ENCODE measurements around the gene CCND2.

Gene CCND2

DNA sequence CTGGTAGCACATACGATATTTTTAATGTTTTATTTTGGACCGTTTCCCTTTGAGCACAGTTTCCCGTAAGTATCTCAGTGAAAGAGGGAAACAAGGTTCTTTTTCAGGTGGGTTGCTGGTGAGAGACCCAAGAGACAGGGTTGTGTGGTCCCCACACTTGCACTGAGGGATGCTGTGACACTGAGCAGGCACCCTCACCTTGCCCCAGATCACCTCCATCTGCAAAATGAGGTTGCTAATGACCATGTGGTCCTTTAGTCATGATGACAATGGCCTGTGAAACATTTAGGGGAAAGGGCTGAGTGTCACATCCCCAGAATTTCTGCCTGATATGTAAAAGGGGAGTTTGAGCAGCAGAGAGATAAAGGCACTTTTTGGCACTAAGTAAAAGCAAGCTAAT lies 4.3 kb downstream of the CCND2 start:
- no peak for DNase-seq

DNA sequence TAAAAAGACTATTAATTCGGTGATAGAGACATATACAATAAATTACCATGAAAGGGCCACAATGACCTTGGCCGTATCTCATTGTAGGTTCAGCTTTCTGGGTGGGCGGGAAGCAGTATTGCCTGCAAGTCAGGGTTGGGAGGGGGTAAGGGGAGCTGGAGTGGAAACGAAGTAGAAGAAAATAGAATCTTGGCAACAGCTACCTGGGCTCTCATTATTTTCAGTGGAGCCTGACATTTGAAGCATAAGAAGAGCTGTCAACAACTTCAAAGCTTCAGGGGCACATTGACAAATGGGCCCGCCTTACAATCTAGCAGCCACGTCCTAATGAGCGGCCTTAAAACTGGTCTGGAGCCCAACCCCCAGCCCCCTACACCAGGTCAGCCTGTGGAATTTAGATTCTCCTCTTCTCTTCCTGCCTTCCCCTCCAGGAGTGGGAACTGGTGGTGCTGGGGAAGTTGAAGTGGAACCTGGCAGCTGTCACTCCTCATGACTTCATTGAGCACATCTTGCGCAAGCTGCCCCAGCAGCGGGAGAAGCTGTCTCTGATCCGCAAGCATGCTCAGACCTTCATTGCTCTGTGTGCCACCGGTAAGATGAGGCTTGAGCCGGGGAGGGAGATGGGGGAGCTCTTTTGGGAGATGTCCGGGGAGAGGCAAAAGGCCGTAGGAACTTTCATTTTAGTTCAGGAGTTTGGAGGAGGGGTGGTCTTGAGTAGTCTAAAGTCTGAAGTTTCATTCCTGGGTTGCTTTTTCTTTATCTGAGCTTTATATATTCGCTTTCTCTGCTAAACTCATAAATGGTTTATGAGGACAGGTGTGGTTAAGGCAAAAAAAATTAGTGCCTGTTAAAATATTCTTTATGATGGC lies 5.0 kb downstream of the CCND2 start:
- no peak for DNase-seq

DNA sequence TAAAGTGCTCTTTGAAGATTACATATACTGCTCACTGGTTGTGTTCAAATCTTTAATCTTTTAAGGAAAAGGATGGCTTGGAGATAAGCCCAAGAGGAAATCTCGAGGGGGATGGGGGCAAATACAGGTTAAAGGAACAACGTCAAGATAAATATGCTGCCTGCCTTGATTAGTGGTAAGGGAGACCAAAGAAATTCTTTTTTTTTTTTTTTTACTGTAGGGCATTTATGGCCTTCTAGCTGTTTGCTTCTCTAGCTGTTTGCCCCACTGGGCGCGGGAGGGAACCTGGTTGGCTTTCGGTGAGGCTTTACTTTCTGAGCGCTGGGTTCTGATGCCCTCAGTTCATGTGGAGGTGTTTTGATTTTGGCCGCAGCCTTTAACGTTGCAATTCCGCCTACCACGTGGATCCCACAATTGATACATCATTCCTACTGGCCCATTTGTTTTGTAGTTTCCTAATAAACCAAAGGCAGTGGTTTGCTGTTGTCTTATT lies 5.7 kb downstream of the CCND2 start:
- no peak for DNase-seq

DNA sequence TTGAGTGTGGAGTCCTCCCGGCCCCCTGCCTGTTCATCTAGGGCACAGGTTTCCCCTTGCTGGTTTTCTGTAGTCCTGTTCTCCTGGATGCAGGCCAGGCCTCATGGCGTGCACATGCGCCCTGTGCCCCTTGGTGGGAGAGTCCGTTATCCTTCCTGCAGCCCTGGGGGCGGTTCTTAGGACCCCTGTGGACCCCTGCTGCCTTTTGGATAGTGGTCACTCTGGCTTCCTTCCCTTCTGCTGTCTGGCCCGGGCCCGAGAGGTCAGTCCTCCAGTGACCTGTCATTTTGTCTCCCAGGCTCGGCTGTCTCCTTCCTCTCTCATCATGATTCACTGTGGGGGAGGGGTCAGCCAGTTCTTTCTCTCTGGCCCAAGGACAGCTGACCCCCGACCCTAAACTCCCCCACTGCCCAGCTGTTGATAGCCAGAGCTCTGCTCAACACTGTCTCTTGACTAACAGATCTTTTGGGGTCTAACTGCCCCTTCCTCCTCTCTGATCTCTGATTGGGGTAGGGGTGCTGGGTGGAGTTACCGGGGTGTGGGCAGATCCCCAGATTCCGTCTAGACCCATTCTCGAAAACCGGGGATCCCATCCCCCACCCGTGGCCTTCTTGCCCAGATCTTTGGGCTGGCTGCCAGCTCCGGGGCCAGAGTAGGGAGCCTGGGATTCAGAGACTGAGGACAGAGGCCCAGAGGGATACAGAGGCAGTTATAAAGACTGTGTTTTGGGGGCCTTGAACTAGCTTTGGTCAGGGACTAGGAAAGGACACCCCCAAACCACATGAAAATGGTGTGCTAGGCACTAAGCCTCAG lies 7.0 kb downstream of the CCND2 start:
- DNase-seq = no peak

DNA sequence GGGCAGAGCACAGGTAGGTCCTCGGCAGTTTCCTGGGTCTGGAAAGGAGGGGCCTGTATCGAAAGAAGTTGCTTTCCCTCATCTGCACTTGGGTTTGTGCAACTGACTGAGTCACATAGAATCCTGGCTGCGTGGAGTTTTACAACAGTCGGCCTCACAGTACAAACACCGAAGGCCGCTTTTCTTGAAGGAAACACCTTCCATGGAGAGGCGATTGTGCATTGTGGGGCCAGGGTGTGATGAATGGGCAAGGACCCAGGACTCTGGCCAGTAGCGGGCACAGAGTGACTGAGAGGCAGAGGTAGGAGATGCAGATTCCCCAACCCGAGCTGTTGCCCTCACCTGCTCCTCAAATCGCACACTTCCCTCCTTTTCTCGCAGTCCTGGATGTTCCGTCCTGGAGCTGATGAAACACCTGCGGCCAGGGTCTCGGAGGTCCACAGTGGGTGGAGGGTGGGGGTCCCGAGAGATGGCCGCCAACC lies 7.7 kb downstream of the CCND2 start:
- DNase-seq = no peak

DNA sequence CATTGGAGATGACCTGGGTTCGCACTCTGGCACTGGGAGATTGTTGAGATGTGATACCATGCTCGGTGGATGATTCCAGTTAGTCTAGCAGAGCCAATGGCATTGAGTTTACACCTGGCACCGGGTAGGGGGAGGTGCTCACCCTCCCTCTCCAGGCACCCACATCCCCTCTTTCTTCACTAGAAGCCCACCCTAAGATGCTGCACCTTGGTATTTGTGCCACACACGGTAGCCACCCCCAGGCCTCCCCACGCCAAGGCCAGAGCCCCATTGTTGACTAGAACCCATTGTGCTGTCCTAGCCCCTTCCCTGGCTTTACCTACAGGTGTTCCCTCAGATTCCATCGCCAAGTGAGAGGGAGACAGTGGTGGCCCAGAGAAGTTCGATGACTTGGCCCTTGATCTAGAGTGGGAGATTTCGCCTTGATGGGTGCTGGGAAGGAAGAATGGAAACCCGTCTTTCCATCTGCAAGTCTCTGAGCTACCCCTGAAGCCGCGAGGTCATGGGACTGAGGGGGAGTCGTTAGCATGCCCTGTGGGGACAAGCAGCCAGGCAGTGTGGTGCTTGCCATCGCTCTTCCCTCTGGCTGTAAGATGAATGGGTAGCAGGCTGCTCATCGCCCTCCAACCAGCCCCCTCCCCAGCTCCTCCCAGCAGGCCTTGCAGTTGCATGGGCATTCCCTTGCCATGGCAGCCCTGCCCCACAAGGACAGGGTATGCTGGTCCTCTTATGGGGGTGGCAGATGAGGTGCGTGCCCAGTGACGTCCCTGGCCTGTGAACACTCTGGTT lies 8.7 kb downstream of the CCND2 start:
- DNase-seq = no peak

DNA sequence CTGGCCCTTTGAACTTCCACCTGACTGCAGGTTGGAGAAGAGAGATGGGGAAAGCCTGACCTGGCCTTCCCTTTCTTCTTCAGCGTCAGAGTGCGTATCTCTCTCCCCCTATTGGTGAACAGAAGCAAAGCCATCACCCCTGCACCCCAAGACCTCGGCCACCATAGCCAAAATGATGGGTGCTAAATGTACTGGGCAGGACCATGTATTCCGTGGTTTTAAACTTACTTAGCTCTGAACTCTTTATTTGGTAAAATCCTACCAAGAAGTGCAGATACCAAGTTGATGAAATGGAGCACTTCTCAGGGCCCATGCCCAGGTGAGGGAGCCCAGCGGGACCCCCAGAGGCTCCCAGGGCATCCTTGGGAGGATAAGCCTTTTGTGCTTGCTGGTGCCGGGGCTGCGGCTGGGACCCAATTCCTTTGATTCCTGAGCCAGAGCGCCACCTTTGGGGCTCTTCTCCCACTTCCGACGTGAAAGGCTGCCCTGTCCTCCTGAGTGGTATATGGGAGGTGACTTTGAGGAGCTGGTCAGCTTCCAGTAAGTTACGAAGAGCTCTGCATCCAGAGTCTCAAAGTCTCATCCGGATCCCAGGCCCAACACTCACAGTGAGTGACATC lies 9.4 kb downstream of the CCND2 start:
- no peak for DNase-seq

DNA sequence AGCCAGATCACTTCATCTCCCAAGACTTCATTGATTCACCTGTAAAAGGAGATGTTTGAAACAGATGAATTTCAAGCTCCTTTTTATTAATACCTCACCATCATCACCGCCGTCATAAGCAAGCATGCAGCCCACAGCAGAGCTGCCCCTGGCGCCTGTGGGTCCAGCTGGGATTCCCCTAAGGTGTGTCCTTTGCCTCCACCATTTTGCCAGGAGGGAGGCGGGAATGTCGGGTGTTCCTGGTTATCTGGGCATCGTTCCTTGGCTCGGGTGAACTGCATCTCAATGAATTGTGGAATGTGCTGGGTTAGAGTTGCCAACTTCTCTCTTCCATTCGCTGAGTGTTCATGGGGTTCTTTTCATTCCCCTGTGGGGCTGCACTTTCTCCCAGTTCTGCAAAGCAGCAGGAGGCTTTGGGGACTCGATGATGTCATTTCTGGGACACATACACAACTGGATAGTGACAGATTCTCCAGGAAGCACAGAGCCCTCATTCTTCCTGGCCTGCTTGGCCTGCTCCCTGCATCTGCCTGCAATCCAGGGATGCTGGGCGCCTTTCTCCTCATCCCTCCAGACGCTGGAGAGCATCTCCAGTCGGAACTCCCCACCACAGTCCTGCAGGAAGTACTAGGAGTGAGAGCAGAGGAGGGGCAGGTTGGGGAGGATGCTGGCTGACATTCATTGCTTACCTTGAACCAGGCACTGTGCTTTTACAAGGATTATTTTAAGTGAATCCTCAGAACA lies 10.1 kb downstream of the CCND2 start:
- no peak for DNase-seq

DNA sequence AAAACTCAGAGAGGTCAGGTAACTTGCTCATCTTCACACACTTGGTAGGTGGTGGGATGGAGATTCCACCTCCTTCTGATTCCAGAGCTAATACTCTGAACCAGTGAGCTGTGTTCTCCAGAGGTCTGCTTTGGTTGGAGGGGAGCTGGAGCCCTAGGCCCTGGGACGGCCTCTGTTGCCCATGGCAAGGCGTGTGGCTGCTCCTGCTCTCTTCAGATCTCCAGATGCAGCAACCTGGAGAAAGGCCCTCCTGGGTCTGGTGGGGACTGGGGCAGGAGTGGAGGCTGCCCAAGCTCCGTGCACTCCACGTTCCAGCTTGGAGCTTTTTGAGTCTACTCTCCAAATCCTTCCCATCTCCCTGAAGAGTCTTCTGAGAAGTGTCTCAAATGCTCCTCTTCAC lies 10.7 kb downstream of the CCND2 start:
- no peak for DNase-seq

DNA sequence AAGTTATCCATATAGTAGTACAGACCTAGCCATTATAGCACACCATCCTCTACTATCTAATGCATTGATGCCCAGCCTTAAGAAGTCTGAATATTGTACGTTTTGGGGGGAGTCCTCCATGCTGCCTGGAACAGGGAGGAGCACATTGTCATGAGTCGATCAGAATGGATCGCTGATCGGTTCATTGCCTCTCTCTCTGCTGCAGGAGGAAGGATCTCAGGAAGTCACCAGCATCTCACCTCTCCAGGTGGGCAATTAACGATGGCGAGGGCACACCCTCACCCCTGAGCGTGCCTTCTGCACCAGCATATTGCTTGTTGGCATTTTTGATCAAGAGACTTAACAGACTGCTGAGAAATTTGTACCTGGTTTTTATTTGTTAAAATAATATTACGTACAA lies 11.5 kb downstream of the CCND2 start:
- no peak for DNase-seq

DNA sequence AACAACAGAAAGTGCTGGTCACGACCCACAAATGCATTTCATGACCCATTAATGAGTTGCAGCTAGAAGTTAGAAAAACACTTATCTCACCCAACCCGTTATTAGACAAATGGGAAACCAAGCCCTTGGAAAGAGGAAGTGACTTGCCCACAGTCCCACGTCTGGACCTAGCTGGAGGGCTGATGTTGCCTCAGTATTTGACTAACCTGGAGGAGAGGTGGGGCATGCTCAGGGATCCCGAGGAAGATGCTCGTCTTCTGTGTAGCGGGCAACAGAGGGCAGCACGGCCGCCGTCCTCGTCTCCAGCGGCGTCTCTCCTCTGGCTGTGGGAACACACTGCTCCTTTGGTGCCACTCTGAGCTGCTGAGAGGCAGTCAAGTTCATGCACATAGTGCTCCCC lies 12.7 kb downstream of the CCND2 start:
- no peak for DNase-seq

DNA sequence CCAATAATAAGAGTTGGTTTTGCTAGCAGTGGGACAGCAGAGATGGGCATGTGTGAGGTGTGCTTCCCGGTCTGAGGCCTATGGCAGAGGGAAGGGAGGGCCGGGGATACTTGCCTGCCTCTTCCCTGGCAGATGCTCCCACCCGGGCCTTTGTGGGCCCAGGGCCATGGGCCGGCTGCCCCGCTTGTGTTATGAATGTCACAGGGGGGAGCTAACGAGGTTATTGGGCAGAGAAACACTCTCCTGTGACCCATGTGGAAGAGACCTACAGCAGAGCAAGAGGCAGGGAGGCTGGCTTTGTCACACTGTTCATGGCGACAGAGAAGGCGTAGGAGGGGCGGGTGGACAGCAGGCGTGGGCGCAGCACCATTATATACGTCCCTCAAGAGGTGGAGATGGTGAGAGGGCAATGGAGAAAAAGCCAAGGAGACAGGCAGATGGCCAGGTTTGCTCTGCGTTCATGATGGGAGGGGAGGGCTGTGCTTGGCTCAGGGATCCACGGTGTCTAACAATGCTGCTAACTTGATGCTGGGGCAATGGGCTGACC lies 13.3 kb downstream of the CCND2 start:
- DNase-seq = no peak

DNA sequence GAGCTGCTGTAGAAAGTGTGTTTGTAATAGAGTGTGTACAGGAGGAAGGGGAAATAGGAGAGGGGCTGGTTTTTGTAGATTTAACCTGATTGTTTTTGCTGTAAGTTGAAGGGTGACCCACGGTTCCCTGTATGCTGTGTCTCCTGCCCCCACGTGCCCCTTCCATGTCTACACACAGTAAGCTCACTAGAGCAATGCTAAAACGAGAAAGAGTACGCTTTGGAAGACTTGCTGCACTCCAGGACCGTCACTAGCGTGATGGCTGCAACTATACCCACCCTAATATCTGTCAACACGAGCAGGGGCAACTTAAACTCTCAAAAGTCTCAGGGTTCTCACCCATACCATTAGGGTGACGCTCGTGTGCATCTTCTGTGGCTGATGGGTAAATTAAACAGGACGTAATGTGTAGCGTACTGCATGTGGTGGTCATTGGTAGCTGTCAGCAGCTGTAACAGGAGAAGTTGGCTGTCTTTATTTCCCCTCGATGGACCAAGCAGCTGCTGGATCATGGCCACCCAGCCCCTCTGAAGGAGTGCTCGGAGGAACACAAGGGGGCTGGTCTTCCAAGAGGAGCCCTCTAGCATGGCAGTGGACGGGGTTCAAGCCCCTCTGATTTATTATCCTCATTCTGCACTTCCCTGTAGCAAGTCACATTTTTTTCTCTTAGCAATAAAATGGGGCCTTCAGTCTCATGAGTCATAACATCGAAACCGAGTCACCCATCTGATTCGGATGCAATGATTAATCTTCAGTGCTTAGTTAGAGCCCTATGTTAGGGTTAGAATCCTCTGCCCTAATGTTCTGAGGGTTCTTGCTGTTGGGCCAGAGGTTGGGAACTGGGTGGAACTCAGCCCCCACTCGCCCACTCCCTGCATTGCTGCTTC lies 14.0 kb downstream of the CCND2 start:
- DNase-seq = no peak

DNA sequence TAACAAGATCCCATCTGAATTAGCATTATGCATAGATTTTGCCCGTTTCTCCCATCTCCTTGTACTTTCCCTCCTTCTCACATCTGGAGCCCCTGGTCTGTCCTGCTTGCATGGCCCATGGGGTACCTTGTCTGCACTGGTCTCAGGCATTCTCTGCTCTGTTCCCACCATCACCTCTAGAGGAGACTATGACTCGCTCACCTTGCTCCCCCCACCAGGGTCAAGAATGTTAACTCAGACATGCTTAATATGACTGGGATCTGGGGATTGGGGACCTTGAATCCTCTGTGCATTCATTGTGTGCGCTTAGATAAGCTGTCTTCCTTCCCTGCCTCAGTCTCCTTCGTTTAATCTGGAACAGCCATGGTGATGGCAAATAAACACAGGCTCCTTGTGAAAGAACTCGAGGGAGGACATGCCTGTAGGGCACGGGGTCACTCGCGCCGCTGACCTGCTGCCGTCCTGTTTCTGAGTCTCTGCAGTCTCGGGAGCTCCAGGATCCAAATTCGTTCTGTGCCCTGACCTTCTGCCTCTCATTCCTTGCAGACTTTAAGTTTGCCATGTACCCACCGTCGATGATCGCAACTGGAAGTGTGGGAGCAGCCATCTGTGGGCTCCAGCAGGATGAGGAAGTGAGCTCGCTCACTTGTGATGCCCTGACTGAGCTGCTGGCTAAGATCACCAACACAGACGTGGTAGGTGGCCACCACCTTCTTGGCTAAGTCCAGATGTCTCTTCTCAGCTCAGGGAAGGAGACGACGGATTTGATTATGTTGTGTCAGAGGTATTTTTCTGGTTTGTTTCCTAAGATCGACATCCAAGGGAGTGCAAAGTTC lies 15.0 kb downstream of the CCND2 start:
- no peak for DNase-seq

DNA sequence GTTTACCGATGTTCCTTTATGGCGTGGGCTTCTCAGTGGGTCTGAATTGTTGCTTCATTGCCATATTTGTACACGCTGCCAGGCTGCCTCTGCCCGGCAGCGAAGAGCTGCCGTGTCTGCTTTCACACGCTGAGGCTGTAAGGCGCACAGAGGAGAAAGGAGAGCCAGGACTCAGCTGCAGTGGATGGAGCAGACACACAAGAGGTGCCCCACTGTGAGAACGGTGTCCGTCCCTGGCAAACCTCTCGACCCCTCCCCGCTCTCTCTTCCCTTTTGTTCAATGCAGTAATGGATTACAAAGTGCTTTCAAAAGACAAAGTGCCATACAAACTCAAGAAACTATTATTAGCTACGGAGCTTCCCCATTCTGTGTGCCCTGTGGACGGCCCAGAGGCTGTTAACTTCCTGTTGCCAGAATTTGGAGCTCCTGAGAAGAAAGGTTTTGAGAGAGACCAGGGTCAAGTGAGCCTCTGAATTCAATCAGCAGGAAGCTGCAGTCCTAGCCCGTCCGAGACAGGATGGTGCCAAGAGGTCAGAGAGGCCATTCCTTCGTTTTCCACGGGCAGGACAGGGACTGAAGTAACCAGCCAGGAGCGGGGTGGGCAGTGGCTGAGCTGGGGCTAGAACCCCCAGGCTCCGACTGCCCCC lies 15.8 kb downstream of the CCND2 start:
- DNase-seq = no peak

DNA sequence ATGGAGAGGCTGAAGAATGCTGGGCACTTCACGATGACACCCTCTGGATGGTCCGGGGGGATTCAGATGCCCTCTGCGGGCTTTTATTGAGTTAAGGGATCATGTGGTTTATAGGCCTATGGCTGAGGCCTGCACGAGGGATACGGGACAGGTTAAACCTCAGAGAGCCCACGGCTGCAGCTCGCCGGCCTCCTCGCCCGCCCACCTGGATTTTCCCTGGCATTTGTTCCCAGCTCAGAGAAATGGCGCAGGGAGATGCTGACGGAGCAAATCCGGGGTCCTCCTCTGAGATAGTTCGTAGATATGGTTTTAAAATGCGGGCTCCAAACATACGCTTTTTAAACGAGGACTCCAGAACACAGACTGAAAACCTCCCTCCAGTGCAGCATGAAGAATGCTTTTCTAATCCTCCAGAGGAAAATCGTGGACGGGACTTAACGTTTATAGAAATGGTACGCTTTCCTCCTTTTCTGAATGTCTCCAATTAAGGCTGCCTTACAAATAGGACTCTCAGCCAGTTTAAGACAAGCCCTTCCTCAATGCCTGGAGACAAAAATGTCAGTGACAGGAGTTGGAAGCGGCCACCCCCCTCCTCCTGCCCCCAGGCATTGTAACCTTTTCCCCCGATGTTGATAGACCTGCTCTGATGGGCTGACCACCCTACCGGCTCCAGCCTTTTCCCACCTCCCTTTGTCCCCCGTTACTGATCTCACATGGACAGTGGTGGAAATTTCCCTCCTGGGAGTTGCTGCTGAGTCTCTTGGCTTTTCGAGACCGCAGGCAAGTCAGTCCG lies 16.6 kb downstream of the CCND2 start:
- DNase-seq = no peak

DNA sequence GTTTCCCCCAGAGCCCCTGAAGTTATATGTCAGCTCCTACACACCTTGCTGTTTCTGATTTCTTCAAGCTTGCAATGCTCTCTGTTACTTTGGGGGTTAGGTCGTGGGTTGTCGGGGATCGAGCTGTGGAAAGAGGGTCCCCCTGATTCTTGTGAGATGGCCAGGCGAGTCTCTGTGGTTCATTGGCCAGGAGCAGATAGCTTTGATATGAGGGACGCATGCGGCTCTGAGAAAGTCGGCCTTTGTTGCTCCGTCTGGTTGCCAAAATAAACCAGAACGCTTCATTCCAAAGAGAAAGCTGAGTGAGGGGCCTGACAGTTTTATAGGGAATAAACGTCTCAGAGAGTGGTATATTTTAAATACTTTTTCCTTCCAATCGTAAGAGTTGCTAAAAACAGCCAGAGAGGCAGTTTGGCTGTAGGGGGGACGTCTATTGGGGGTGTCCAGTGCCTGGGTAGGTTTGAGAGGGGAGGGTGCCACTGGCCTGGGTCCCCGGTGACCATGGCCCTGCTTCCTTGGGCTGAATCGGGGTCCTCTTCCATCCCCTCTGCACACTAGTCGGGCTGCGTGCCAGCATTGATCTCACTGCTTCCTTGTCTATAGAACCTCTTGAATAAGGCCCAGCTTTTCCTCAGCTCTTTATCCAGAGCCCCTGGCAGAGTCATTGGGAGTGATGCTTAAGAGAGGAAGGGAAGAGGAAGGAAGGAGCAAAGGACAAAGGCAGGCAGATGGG lies 18.9 kb downstream of the CCND2 start:
- no peak for DNase-seq

All from COR-L47 (cell line).